ENCODE data around the gene PGPEP1. TPM values are rescaled to one million over a fixed set of nuclear protein-coding genes. Genes with fewer than 3 reads are reported as not detected.

The PGPEP1 gene
- polyA plus RNA-seq, 1 experiment = 32.2 TPM

DNA sequence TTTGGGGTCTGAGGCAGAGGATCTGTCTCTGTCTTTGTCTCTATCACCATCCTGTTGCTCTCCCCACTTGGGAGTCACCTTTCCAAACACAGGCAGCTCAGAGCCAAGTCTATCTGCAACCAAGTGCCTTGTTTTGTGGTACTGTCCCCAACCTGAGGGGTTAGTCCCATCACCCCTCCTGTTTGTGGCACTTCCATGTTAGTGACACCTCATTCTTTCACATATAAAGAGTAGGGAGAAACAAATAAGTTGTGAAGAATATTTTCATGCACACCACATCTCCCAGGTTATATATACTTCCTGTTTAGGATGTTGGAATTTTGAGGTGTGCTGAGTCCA lies 49.3 kb downstream of the PGPEP1 start:
- no peak overlapping the region for H3K4me3 ChIP-seq (ENCODE audit: low read depth, low read length)
- no peaks in the 10 kb centered on the region for H3K27me3 ChIP-seq (ENCODE audit: control insufficient read depth, insufficient read depth, low read length)
- ChIA-PET POLR2A (no interaction called here), CTCF (interaction anchor here (0.9 to 6.2 kb wide), 13 partner anchors 9 to 111 kb away, joined by 3 to 101 read pairs (median 17); partner anchors contain the start of genes JUND, LRRC25 and SSBP4)
- H3K36me3 ChIP-seq (ENCODE audit: control insufficient read depth, insufficient read depth, low read length) = peaks cover 16% of the 10 kb centered on the region
- no peak for DNase-seq (ENCODE audit: low read depth)
- no peak for TF ChIP-seq CTCF (IDR thresholded peaks at IDR 0.05; ENCODE audit: insufficient read depth, low read depth, low read length)

DNA sequence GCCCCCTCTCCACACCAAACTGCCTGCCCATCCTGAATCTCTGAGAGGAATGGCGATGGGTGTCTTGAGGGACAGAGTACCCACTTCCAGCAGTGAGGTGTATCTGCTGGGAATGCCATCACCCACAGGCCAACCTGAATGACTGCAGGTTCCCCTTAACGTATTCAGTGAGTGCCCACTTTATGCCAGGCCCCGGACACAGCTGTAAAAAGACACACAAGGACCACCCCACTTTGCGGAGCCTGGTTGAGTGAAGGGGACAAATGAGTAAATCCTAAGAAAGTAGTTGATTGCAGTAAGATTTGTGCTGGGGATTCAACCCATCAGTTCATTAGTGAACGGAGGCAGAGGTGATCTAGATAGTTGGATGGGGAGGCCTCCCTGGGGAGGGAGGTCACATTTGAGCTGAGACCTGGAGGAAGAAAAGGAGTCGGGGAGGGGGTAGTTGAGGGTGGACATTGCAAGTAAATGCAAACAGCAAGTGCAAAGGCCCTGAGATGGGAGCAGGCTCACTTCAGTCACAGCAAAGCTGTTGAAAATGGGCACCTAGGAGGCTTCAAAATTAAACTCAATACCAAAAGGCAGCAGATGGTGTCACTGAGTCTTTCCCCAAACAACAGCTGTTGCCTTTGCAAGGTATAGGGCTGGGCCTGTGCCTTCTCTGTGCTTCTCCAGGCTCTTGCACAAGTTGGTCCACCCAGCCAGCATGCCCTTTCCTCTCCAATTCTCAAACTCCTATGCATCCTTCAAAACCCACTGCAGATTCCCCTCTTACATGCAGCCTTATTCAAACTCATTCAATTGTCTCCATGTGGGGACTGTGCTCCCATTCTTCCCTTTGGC lies 49.9 kb downstream of the PGPEP1 start:
- POLR2A ChIA-PET = no interaction called here
- Histone ChIP-seq H3K36me3 (ENCODE audit: control insufficient read depth, insufficient read depth, low read length) (peaks cover 16% of the 10 kb centered on the region), H3K27me3 (ENCODE audit: control insufficient read depth, insufficient read depth, low read length) (no peaks in the 10 kb centered on the region), H3K4me3 (ENCODE audit: low read depth, low read length) (no peak overlapping the region)
- TF ChIP-seq CTCF (IDR thresholded peaks at IDR 0.05; ENCODE audit: insufficient read depth, low read depth, low read length) = no peak
- CTCF ChIA-PET = interaction anchor here (1.0 to 6.2 kb wide), 11 partner anchors 9 to 111 kb away, joined by 3 to 101 read pairs (median 17); partner anchors contain the start of genes LRRC25 and SSBP4
- no peak for DNase-seq (ENCODE audit: low read depth)

DNA sequence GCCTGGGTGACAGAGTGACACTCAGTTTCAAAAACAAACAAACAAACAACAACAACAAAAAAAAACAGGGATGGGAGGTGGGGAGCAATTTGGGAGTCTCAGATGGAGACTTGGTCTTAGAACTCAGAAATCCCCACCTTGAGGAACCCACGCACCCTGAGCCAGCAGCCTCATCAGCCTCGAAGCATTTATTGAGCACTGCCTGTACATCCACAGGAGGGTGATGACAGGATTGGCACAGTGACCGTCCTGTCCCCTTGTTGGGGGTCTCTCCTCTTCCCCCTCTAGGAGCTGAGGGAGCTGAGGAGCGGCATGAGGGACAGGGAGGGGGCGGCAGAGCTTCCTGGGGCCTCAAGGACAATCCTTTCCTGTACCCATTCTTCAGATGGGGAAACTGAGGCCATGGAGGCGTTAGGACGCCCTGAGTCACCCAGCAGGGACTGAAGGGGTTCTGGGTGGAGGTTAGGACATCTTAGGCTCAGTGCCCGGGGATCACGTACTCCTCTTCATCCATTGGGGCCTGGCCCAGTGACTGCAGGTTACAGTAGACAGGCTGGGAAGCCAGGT lies 51.2 kb downstream of the PGPEP1 start:
- peaks cover 16% of the 10 kb centered on the region for H3K36me3 ChIP-seq (ENCODE audit: control insufficient read depth, insufficient read depth, low read length)
- POLR2A ChIA-PET = no interaction called here
- no peak for DNase-seq (ENCODE audit: low read depth)
- CTCF ChIA-PET = interaction anchor here (0.6 to 5.3 kb wide), 3 partner anchors 11 to 111 kb away, joined by 3 to 33 read pairs (median 6); no protein-coding TSS in a partner anchor
- TF ChIP-seq CTCF (IDR thresholded peaks at IDR 0.05; ENCODE audit: insufficient read depth, low read depth, low read length) = no peak
- no peaks in the 10 kb centered on the region for H3K27me3 ChIP-seq (ENCODE audit: control insufficient read depth, insufficient read depth, low read length)
- no peak overlapping the region for H3K4me3 ChIP-seq (ENCODE audit: low read depth, low read length)

DNA sequence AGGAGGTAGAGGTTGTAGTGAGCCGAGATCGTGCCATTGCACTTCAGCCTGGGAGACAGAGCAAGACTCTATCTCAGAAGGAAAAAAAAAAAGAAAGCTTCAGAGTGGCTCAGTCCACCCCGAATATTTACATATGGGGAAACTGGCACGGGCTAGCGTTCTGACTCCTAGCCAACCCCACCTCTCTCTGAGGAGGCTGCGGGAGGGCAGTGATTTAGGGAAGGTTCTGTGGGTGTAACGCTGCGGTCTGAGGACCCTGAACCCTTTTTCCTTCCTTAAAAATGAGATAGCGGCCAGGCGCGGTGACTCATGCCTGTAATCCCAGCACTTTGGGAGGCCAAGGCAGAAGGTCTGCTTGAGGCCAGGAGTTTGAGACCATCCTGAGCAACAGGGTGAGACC lies 52.0 kb downstream of the PGPEP1 start:
- Histone ChIP-seq H3K4me3 (ENCODE audit: low read depth, low read length) (no peak overlapping the region), H3K36me3 (ENCODE audit: control insufficient read depth, insufficient read depth, low read length) (peaks cover 16% of the 10 kb centered on the region), H3K27me3 (ENCODE audit: control insufficient read depth, insufficient read depth, low read length) (no peaks in the 10 kb centered on the region)
- DNase-seq (ENCODE audit: low read depth) = no peak
- CTCF ChIA-PET = interaction anchor here (0.8 to 5.3 kb wide), 2 partner anchors 18 to 22 kb away, joined by 3 to 33 read pairs; no protein-coding TSS in a partner anchor
- TF ChIP-seq CTCF (IDR thresholded peaks at IDR 0.05; ENCODE audit: insufficient read depth, low read depth, low read length) = no peak
- POLR2A ChIA-PET = no interaction called here

- CTCF ChIA-PET = interaction anchor here (0.8 to 5.3 kb wide), 4 partner anchors 18 to 44 kb away, joined by 3 to 33 read pairs (median 3); no protein-coding TSS in a partner anchor
- POLR2A ChIA-PET = no interaction called here
Observed at GRCh38 chr19:18392926-18393325, 52.5 kb downstream of the PGPEP1 start.

More at GRCh38 chr19:18392926-18393325, 52.5 kb downstream of the PGPEP1 start:
- no peak for TF ChIP-seq CTCF (IDR thresholded peaks at IDR 0.05; ENCODE audit: insufficient read depth, low read depth, low read length)
- no peak for DNase-seq (ENCODE audit: low read depth)
- Histone ChIP-seq H3K27me3 (ENCODE audit: control insufficient read depth, insufficient read depth, low read length) (no peaks in the 10 kb centered on the region), H3K36me3 (ENCODE audit: control insufficient read depth, insufficient read depth, low read length) (peaks cover 16% of the 10 kb centered on the region), H3K4me3 (ENCODE audit: low read depth, low read length) (no peak overlapping the region)

Measured in BJ (cell line).